ENCODE results near the gene PSMG1. TPM values are rescaled to one million over a fixed set of nuclear protein-coding genes. Genes with fewer than 3 reads are reported as not detected.

The PSMG1 gene
- total and polyA plus RNA-seq, 2 of the 8 experiments (the other 6 are each of a cell fraction or from before 2014, with no cell fraction given): 50.7 to 93.7 TPM

DNA sequence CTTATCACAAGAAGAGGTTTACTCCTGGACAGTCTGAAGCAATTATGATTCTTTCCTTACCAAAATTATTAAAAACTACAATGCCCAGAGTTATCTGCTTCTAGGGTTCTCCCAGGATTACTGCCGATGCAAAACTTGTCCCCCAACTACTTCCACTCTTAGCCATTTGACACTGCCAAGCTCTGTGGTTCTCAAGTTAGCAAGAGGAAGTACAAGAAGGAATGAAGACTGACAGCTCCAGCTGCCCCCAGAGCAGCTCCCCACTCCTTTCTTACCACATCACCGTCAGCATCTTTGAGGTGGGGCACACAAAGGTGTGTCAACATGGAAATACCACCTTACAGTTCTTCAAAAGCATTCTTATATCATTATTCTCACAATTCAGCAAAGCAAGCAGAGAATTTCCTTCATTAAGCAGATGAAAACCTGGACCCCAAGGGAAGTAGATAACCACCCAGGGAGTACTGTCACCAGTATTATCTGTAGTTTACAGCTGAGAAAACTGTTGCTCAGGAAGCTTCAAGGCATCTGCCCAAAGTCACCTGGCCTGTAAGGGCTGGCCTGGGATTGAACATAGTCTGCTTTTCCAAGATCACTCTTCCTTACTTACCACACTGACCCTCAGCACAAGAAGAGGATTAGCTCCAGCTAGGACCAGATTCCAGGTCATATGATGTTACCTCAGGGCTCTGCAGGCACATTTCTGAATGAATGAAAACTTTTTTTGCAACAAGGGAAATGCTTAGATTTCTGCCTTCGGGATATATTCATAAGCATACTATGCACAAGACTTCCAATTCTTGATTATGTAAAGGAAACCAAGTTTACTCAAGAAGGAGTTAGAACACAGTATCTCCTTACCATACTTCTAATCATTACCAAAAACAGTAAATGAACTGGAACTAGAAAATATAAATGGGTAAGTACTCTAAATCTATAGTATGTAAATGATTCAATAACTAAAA lies 9.3 kb downstream of the PSMG1 start:
- no peak overlapping the region for H2AFZ ChIP-seq (ENCODE audit: low read length)
- no peak overlapping the region for H3K18ac ChIP-seq (ENCODE audit: extremely low read depth, low read length)
- H2BK20ac ChIP-seq (ENCODE audit: low read length): no peak overlapping the region
- no peak overlapping the region for H3K23ac ChIP-seq (ENCODE audit: insufficient read length)
- peaks cover 2 to 43% (median 16%) of the 10 kb centered on the region in 4 experiments; a peak in 7 of 8 replicates for H3K36me3 ChIP-seq (ENCODE audit: control insufficient read depth in 2 of 4, insufficient read depth in 4 of 4, low read length in 3 of 4)
- no peak overlapping the region for H2BK12ac ChIP-seq (ENCODE audit: low read depth, low read length)
- DNase-seq (ENCODE audit: low read depth in 1 of 2, low spot score in 2 of 2): no peak
- no peak overlapping the region for H4K8ac ChIP-seq (ENCODE audit: extremely low read depth, insufficient read depth, low read length)
- H4K91ac ChIP-seq (replicated peaks; ENCODE audit: insufficient read length, low read length): no peak overlapping the region
- H3K4me3 ChIP-seq (ENCODE audit: extremely low read depth in 1 of 4, insufficient read depth in 2 of 4, low read depth in 3 of 4, low read length in 4 of 4): no peak overlapping the region
- no peaks in the 10 kb centered on the region for H3K23me2 ChIP-seq (ENCODE audit: low read depth, low read length)
- H3K9me3 ChIP-seq (ENCODE audit: insufficient read depth in 2 of 2, low read depth in 1 of 2, low read length in 1 of 2): no peaks in the 10 kb centered on the region
- no peaks in the 10 kb centered on the region for H3K4me1 ChIP-seq (replicated peaks in 1 of 4; ENCODE audit: control insufficient read depth in 3 of 4, insufficient read depth in 4 of 4, low read length in 3 of 4)
- H2BK15ac ChIP-seq (ENCODE audit: low read length): no peak overlapping the region
- H3K79me1 ChIP-seq (ENCODE audit: low read depth, low read length): no peaks in the 10 kb centered on the region; the same call in 1 of the 2 replicates
- H3K79me2 ChIP-seq (ENCODE audit: control insufficient read depth in 1 of 2, insufficient read depth in 2 of 2, low read length in 2 of 2): peaks cover 0 to 2% of the 10 kb centered on the region in 2 experiments; a peak in 1 of 4 replicates
- no peak for FAIRE-seq
- H3K9ac ChIP-seq (replicated peaks in 1 of 4; ENCODE audit: extremely low read depth in 1 of 4, low read depth in 3 of 4, low read length in 3 of 4): no peak overlapping the region
- H2BK120ac ChIP-seq (replicated peaks; ENCODE audit: low read depth, low read length): no peak overlapping the region
- no peak overlapping the region for H3K4me2 ChIP-seq (ENCODE audit: insufficient read depth in 1 of 2, low read depth in 2 of 2, low read length in 2 of 2)
- CTCF ChIA-PET (ENCODE audit: partially characterized antibody): interaction anchor here (0.8 to 1.6 kb wide), 3 partner anchors 40 to 340 kb away, joined by 3 to 4 read pairs (median 3); no protein-coding TSS in a partner anchor
- POLR2A ChIA-PET (ENCODE audit: partially characterized antibody): interaction anchor here (1.3 kb wide), 2 partner anchors 8 to 10 kb away, joined by 4 to 10 read pairs; partner anchors contain the start of gene PSMG1
- no peaks in the 10 kb centered on the region for H3K27me3 ChIP-seq (replicated peaks in 1 of 4; ENCODE audit: control insufficient read depth in 3 of 4, extremely low read depth in 1 of 4, insufficient read depth in 3 of 4, low read length in 3 of 4)
- no peak overlapping the region for H3K4ac ChIP-seq (replicated peaks; ENCODE audit: insufficient read length, low read depth, low read length)
- peaks cover 0 to 1% of the 10 kb centered on the region in 2 experiments for H4K20me1 ChIP-seq (replicated peaks in 1 of 2; ENCODE audit: control insufficient read depth in 1 of 2, insufficient read depth in 2 of 2, low read length in 2 of 2)
- WGBS, 2 experiments (ENCODE audit: extremely low coverage in 1 of 2, insufficient coverage in 1 of 2, insufficient read length in 1 of 2, insufficient replicate concordance in 2 of 2, low coverage in 1 of 2, low lambda C conversion rate in 2 of 2, missing lambda C conversion rate in 1 of 2): 94% methylated on average over 3 of the region's 3 CpGs; no CpG with 5 or more reads in 1 of the 2 experiments
- no peak overlapping the region for H2BK5ac ChIP-seq (ENCODE audit: low read depth, low read length)
- H3K14ac ChIP-seq (ENCODE audit: insufficient read length): no peak overlapping the region
- H3K56ac ChIP-seq (replicated peaks; ENCODE audit: insufficient read length, low read depth, low read length): no peak overlapping the region
- H4K5ac ChIP-seq (ENCODE audit: insufficient read length, low read depth, low read length): no peak overlapping the region
- no peak overlapping the region for H2AK5ac ChIP-seq (ENCODE audit: low read depth, low read length)
- H3K27ac ChIP-seq (ENCODE audit: low read depth, low read length): no peak overlapping the region
- no peak for TF ChIP-seq SP1 (IDR thresholded peaks at IDR 0.05; ENCODE audit: low read depth, low read length)
- TF ChIP-seq CBX5 (IDR thresholded peaks at IDR 0.05; ENCODE audit: low read depth, low read length): no peak
- no peak for TF ChIP-seq TAF7 (optimal IDR thresholded peaks at IDR 0.05; ENCODE audit: borderline replicate concordance, low read depth, low read length)
- TF ChIP-seq SP2 (IDR thresholded peaks at IDR 0.05; ENCODE audit: low read length): no peak
- TF ChIP-seq SP4 (IDR thresholded peaks at IDR 0.05; ENCODE audit: low read length): no peak
- TF ChIP-seq KDM4A (IDR thresholded peaks at IDR 0.05; ENCODE audit: low read depth, low read length, severe bottlenecking): no peak
- TF ChIP-seq TAF1 (IDR thresholded peaks at IDR 0.05; ENCODE audit: low read depth, low read length): no peak
- TF ChIP-seq GTF2F1 (IDR thresholded peaks at IDR 0.05; ENCODE audit: borderline replicate concordance, low read depth, low read length): no peak
- TF ChIP-seq CREB1 (IDR thresholded peaks at IDR 0.05): no peak
- TF ChIP-seq RAD21 (IDR thresholded peaks at IDR 0.05 in 1 of 2, conservative IDR thresholded peaks at IDR 0.05 in 1 of 2; ENCODE audit: low read depth in 2 of 2, low read length in 2 of 2): no peak

Measured in H1 (cell line).